Left lobe of liver (tissue), 2 donors: Measurements from ENCODE around the gene EIF4E. TPM values are rescaled to one million over a fixed set of nuclear protein-coding genes. Genes with fewer than 3 reads are reported as not detected.
"Not testable (repeated sequence)": the region's sequence is repeated elsewhere in the genome, so short reads cannot be mapped to it uniquely, and the experiment has no call there.

Experiments used
- ATAC-seq: fragments of 200-7000 bp; cut with Tn5 transposase; one replicate; pipeline ENCODE4 v1.9.1; 2020; ENCODE audit warnings: mild to moderate bottlenecking, moderate library complexity
- DNase-seq: peaks from one replicate; pipeline ENCODE4 v3.0.0-alpha.2; 2020; ENCODE audit warnings: low spot score
- total RNA-seq: library from RNA; stranded (reverse); gene quantifications from one replicate; pipeline ENCODE4 v1.2.1, GENCODE V29; 2021
- donor health status: DM: no; HTN: no; CAD: no; lungs with moderate emphysema.
- donor health status: DM: no; HTN: yes; CAD: no.

Gene EIF4E
- total RNA-seq, 1 donor from 2014 or later = 29.5 TPM

- ATAC-seq, DNase-seq: not testable (repeated sequence)
These were observed 5.9 kb upstream of the EIF4E start for GRCh38 chr4:98934851-98935250.

DNA sequence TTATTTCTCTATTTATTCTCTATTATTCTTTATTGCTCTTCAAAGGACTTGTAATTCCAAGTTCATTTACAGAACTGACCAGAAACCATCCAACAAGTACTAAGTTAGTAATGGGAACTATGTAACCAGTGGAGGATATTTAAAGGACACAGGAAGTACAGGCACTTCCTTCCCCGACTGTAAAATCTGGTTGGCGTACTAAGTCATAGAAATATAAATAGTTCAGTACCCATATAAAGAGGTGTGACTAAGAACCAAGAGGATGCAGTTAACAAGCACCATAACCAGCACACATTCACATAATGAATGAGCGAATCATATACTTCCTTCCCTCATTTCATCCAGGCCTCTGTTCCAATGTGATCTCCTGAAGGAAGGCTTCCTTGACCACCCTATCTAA is 3.6 kb upstream of the EIF4E start:
- DNase-seq (no peak), ATAC-seq (no peak)

- no peak for DNase-seq
- no peak for ATAC-seq
These were observed 1.5 kb upstream of the EIF4E start for GRCh38 chr4:98930311-98930865.

- ATAC-seq (peak; percentile 73), DNase-seq (no peak)
These were observed 671 bp upstream of the EIF4E start for GRCh38 chr4:98929341-98930267.

DNA sequence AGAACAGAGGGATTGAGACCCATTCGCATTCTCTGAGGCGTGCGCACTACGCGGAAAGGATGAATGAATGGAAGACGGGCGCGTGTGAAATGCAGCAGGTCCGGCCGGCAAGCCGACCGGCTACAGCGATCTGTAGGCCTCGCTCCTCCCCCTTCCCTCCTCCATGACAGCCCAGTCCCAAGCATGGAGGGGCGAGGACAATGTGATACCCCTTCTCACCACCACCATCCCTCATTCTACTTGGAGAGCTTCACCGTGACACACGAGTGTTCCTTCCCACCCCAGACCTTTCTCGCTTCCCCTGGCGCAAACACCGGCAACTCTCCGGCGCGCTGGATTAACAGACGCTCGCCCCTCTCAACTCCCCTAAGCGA is 815 bp downstream of the EIF4E start:
- ATAC-seq = peak; percentile 62
- peak; percentile 65 for DNase-seq

DNA sequence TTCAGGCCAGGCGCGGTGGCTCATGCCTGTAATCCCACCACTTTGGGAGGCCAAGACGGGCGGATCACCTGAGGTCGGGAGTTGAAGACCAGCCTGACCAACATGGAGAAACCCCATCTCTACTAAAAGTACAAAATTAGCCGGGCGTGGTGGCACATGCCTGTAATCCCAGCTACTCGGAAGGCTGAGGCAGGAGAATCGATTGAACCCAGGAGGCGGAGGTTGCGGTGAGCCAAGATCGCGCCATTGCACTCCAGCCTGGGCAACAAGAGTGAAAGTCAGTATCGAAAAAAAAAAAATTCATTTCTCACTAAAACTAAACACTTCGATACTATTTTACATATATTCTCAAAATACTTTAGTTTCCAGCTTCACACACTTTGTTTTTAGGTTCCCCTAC is 2.7 kb downstream of the EIF4E start:
- DNase-seq, ATAC-seq: not testable (repeated sequence)

GRCh38 chr4:98921292-98921691 is 7.6 kb downstream of the EIF4E start:
- no peak for ATAC-seq
- DNase-seq = no peak

DNA sequence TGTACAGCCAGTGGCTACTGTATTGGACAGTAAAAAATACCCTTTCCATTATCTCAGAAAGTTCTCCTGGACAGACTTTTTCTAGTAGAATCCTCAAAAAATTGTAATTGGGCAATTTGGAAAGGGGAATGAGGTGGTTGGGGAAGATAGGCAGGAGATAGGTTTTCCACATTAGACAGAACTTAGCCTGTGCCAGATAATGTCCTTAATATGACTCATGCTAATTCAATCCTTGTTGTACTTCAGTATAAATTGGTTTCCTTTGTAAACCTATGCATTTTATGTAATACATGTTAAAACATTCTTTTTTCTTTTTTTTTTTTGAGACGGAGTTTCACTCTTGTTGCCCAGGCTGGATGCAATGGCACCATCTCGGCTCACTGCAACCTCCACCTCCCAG is 8.9 kb downstream of the EIF4E start:
- no peak for DNase-seq
- no peak for ATAC-seq

DNA sequence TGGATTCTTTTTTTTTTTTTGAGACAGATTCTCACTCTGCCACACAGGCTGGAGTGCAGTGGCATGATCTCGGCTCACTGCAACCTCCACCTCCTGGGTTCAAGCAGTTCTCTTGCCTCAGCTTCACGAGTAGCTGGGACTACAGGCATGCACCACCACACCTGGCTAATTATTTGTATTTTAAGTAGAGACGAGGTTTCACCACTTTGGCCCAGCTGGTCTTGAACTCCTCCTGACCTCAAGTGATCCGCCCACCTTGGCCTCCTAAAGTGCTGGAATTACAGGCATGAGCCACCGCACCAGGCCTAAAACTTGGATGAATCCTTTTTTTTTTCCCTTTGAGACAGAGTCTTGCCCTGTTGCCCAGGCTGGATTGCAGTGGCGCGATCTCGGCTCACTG is 18.2 kb downstream of the EIF4E start:
- not testable (repeated sequence) for ATAC-seq, DNase-seq

GRCh38 chr4:98909646-98910401 is 19.1 kb downstream of the EIF4E start:
- no peak for DNase-seq
- ATAC-seq = no peak

DNA sequence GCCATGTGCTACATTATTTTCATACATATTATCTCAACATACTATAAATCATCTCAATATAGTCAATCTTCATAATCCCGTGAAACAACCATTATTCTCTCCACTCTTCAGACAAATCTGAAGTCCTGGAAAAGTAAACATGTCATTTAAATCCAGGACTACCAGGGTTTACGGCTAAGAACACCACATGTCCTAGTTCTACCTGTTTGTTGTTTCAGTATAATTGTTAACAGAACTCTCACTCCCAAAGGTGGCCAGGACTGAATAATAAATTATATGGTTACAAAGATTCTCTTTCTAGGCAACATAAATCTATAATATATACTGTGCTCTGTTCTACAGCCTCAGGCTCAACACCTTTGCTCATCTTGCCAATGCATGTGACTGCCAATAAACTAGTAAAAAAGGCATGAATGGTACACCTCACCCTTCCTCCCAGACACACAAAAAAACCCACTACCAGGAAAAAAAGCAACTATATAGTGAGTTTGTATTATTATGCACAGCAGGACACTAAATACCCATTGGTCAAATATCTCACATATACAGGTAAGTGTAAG is 20.1 kb downstream of the EIF4E start:
- ATAC-seq (no peak), DNase-seq (no peak)

DNA sequence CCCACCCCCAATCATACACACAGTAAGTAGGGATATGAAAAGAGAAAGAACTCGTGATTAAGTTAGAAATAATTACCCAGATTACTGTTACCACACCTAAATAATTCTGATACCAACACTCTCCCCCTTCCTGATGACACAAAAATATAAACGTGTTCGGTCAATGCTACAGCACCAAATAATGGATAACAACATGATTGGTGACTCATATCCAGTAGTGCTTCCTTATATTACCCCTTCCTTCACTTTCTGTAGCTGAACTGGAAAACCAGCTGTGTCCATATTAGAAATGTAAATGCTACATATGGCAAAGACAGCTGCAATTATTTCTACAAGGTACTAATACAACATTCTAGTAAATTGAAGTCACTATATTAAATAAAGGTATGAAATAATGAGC is 20.8 kb downstream of the EIF4E start:
- ATAC-seq (no peak), DNase-seq (no peak)

- ATAC-seq = no peak
- no peak for DNase-seq
These were observed 23.1 kb downstream of the EIF4E start for GRCh38 chr4:98905839-98906238.

- DNase-seq = no peak
- ATAC-seq = no peak
These were observed 23.6 kb downstream of the EIF4E start for GRCh38 chr4:98905297-98905696.

GRCh38 chr4:98903963-98904362 is 25.0 kb downstream of the EIF4E start:
- no peak for DNase-seq
- peak; percentile 85 for ATAC-seq

DNA sequence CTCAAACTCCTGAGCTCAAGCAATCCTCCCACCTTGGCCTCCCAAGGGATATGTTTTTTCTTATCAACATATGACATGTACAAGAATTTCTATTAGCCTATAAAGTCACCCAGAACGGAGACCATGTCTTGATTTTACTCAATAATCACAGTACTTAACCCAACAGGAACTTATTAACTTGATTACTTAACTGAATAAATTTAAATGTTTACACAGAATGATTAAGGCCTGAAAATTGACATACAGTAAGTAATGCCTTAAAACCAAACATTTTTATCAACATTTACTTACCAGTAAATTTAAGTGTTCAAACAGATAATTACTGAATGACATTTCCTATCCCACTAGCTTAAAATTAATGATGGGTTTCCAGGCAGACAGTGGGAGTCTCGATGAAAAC is 25.4 kb downstream of the EIF4E start:
- no peak for ATAC-seq
- no peak for DNase-seq

GRCh38 chr4:98899277-98899676 is 29.7 kb downstream of the EIF4E start:
- DNase-seq = no peak

GRCh38 chr4:98891478-98892337 is 37.2 kb downstream of the EIF4E start:
- DNase-seq (no peak), ATAC-seq (no peak)

More at GRCh38 chr4:98899277-98899676, 29.7 kb downstream of the EIF4E start:
- ATAC-seq = no peak

GRCh38 chr4:98890702-98891455 is 38.1 kb downstream of the EIF4E start:
- ATAC-seq (no peak), DNase-seq (no peak)

DNA sequence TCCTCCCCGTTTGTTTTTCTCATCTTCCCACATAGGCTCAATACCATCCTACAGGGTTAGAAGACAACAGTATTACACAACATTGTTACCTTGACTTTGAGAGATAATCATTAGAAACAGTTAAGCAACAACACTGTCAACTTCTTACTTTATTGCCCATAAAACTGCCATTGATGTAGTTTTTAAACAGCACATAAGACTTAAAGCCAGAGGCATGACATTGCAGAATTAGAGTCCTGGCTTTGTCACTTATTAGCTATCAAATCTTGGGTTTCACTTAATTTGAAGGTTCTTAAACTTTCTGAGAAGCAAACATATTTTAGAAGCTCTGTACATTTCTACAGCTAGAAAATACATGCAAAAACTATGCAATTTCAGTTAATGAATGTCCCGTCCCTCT is 41.8 kb downstream of the EIF4E start:
- DNase-seq (no peak), ATAC-seq (no peak)
